ENCODE measurements around the gene INPP5D.
"Not testable (repeated sequence)": the region's sequence is repeated elsewhere in the genome, so short reads cannot be mapped to it uniquely, and the experiment has no call there.

The INPP5D gene

DNA sequence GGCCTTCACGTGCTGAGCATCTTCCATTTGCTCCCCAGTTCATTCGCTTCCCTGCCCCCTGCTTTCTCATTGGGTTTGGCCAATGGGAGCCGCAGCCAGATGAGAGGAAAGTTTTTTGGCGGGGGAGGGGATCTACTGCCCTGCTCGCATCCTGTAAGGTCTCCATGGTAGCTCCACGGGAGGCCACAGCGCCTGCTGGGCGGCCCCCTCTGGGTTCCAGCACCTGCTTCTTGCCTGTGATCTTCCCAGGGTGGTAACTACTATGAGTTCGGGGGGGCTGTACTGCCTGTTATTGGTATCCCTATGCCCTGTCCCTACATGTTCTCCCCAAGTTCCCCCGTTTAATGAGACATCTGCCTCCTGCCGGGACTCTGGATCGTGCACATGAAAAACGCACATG lies 57.2 kb downstream of the INPP5D start:
- no peak for DNase-seq (ENCODE audit: low spot score)

DNA sequence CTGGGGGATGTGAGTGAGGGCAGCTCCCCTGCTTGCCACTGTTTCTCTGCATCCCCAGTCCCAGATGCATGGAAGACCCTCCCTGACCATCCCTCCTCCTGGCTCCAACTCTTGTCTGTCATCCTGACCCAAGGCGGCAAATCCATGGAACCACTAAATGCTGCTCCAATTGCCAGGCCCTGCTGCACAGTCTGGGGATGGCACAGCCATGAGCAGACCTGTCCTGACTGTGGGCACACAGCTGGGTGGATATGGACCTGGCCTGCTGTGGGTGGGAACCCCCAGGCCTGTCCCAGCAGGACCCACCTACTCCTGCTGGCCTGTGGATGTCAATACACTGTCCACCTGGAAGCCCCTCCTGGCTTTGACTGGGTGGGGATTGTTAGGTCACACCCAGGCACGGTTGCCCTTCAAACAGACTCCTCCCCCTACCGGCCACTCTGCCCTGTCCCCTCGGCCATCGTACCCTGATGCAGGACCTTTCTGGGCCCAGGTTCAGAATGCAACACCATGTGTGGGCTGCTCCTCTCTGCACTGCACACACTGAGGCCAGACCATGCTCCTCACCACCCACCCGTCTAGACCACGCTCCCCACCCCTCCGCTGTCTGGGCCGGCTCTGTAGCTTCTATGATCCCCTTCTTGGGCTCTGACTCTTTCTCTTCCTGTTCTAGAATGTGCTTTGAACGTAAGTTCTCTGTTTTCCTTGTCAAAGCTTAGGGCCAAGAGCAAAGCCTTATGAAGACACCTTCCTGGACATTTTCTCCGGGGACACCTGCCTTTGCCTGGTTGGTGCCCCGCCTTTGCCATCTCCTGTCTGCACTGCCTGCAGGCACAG lies 57.9 kb downstream of the INPP5D start:
- DNase-seq (ENCODE audit: low spot score) = no peak

DNA sequence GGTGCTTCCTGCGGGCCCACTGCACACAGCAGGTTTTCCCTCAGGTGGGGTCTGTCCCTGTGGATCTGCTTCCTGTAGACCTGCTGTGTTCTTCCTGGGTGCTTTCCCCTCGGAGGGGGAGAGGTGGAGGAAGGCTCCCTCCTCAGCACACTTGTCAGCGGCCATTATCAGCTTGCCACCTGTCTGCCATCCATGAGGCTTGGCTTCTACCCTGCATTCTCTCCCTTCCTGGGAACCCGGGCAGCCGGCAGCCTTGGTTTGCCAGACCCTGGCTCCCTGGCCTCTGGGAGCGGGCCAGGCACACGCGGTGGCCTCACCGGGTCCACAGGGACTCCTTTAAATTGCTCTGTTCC lies 58.5 kb downstream of the INPP5D start:
- DNase-seq (ENCODE audit: low spot score) = no peak

DNA sequence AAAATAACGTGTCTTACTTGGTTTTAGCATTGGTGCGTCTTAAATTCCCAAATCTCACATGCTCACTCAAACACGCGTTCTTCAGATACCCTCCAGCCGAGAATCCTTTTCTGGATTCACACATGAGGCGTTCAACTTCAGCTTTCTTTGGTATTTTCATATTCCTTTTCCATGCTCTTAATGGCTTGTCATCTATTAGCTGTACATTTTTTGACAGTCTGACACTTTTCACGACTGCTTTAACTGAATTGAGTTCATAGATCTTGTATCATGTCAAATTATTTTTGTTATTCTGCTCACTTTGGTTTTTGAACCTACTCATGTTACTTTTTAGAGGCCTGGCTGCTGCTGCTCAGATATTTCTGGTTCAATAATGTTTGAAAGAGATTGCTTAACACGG lies 59.0 kb downstream of the INPP5D start:
- DNase-seq (ENCODE audit: low spot score) = no peak

DNA sequence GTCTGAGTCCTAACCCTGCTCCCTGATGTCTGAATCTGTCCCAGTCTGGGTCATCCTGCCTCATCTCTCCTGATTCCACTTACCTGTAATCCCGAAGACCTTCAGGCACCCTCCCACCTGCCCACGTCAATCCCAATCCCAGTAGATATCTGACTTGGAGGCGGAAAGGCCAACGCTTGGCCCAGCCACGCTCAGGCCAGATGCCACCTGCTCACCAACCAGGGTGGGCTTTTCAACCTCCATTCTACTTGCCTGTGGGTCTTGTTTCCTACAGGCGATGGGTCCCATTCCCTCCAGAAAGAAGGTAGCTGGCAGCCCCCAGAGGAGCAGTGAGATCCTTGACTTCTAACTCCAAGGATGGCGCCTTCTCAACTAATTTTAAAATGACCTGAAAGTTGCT lies 59.7 kb downstream of the INPP5D start:
- no peak for DNase-seq (ENCODE audit: low spot score)

GRCh38 chr2:233120459-233120858 lies 60.3 kb downstream of the INPP5D start:
- DNase-seq (ENCODE audit: low spot score) = no peak

DNA sequence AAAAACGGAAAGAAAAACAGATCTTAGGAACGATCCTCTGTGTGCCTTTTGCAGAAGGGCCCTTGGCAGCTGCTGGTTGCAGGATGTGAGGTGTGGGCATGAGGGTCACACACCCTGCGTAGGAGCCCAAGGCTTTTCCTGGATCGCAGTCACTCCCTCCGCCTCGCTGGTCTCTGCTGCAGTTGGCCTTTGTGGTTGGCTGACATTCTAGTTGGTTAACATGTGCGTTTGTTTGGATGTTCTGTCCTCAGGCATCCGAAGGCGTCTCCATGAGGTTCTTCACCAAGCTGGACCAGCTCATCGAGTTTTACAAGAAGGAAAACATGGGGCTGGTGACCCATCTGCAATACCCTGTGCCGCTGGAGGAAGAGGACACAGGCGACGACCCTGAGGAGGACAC lies 61.7 kb downstream of the INPP5D start:
- no peak for DNase-seq (ENCODE audit: low spot score)

DNA sequence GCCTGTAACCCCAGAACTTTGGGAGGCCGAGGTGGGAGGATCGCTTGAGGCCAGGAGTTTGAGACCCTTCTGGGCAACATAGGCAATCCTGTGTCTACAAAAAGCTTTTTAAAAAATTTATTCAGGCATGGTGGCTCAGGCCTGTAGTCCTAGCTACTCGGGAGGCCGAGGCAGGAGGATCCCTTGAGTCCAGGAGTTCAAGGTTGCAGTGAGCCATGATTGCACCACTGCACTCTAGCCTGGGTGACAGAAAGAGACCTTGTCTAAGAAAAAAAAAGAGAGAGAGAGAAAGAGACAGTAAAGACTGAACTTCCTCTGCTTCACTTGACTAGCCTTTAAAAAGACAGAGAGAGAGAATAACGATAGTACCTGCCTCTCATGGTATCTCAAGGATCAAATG lies 62.4 kb downstream of the INPP5D start:
- no peak for DNase-seq (ENCODE audit: low spot score)

DNA sequence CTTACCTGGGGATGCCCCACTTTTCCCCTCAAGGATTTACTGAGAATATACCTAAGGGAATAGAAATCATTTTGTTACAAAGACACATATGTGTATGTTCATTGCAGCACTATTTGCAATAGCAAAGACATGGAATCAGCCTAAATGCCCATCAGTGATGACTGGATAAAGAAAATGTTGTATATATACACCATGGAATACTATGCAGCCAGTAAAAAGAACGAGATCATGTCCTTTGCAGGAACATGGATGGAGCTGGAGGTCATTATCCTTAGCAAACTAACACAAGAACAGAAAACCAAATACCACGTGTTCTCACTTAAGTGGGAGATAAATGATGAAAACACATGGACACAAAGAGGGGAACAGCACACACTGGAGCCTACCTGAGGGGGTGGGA lies 63.4 kb downstream of the INPP5D start:
- DNase-seq (ENCODE audit: low spot score) = not testable (repeated sequence)

- no peak for DNase-seq (ENCODE audit: low spot score)
Measured at GRCh38 chr2:233124421-233125080, 64.4 kb downstream of the INPP5D start.

GRCh38 chr2:233125455-233126065 lies 65.4 kb downstream of the INPP5D start:
- no peak for DNase-seq (ENCODE audit: low spot score)

DNA sequence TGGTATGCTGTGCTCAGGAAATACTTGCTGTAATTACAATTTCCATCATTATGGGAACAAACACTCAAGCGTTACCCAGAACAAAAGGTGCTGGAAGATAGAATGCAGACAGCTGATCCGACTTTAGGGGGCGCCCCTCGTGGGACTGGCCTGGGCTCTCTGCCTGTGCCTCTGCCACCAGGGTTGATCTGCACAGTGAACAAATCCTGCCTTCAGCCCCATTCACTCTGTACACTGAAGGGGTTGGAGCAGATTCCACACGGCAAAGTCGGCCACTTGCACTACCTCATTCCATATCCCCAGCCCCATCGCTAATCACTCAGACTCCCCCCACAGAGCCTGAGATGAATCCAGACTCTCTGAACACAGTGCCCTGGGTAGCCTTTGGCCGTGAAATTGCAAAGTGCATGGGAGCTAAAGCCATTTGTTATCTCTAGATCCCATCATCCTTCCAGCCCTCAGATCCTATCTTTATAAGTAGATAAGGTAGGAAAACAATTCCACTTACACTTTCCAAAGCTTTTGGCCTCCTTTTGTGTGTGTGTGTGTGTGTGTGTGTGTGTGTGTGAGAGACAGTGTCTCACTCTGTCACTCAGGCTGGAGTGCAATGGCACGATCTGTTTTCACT lies 69.3 kb downstream of the INPP5D start:
- no peak for DNase-seq (ENCODE audit: low spot score)

GRCh38 chr2:233130024-233130423 lies 69.9 kb downstream of the INPP5D start:
- no peak for DNase-seq (ENCODE audit: low spot score)

- DNase-seq (ENCODE audit: low spot score) = no peak
Measured at GRCh38 chr2:233130481-233131020, 70.4 kb downstream of the INPP5D start.

- no peak for DNase-seq (ENCODE audit: low spot score)
Measured at GRCh38 chr2:233131936-233132720, 72.0 kb downstream of the INPP5D start.

- DNase-seq (ENCODE audit: low spot score) = no peak
Measured at GRCh38 chr2:233133239-233133638, 73.1 kb downstream of the INPP5D start.

DNA sequence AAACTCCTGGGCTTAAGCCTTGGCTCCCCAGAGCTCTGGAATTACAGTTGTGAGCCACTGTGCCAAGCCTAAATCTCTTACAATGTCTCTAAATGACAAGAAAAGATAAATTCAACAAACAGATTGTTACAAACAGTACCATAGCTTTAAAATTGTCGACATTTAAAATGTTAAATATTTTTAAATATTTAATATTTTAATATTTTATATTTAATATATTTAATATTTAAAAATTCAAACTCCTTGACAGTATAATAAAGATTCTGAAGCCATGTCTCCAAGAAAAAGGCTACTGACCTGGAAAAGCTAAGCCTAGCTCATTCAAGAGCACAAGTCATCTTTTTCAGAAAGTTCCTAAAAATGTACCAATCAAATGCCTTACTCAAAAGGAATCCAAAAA lies 75.3 kb downstream of the INPP5D start:
- DNase-seq (ENCODE audit: low spot score) = no peak

- DNase-seq (ENCODE audit: low spot score) = no peak
Measured at GRCh38 chr2:233137040-233137439, 76.9 kb downstream of the INPP5D start.

DNA sequence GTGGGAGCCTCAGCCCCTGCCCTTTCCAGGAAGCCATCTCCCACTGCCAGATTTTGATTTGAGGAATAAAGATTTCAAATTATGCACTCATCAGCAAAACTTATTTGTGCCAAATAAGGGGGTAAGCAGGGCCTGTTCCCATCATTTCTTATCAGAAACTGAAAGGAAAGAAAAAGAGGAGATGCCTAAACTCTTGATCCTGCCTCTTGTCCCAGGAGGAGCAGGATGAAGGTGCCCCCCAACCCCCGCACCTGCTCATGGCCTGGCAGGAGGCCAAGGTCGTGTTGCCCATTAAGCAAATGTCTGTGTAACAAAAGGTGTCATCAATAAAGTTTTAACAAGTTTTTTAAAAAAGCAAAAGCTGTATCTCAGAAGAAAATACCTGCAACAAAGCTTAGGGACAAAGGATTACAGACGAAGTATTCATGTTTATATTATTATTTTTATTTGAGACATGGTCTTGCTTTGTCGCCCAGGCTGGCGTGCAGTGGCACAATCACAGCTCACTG lies 80.0 kb downstream of the INPP5D start:
- DNase-seq (ENCODE audit: low spot score) = no peak

DNA sequence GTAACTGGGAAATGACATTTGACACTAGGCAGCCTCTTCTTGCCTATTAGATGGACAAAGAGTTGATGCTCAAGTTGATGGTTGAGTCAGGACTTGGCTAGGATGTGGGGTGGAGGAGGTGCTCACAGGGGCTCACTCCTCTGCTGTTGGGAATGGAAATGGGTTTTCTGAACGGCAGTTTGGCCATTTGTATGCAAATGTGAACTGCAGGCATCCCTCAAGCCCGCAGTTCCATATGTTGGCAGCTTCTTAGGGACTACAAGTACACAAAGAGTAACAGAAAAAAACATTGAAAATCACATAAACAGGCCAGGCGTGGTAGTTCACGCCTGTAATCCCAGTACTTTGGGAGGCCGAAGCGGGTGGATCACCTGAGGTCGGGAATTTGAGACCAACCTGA lies 80.8 kb downstream of the INPP5D start:
- DNase-seq (ENCODE audit: low spot score) = no peak

DNA sequence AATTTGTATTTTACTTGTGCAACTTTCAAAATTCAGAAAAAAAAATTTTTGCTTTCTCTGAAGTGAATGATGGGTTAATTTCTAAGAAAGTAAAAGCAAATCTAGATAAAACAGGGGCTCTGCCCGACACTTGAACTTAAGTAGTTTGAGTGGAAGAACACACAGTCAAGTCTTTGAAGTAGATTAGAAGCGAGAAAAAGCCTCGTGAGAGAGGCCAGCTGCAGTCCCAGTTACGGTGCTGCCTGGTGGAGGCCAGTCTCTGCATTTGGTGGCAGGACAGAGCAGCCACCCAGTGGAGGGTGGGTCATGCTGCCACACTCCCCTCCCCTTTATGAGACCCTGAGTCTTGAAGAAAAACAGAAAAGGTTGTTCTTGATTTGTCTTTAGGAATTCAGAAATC lies 81.8 kb downstream of the INPP5D start:
- DNase-seq (ENCODE audit: low spot score) = no peak

Measured in AG08395 (cell line).